ENCODE data around the gene ENTR1.
A peak's percentile ranks its signal among the peaks of the same experiment; 100 is the strongest.

ENTR1 gene

DNA sequence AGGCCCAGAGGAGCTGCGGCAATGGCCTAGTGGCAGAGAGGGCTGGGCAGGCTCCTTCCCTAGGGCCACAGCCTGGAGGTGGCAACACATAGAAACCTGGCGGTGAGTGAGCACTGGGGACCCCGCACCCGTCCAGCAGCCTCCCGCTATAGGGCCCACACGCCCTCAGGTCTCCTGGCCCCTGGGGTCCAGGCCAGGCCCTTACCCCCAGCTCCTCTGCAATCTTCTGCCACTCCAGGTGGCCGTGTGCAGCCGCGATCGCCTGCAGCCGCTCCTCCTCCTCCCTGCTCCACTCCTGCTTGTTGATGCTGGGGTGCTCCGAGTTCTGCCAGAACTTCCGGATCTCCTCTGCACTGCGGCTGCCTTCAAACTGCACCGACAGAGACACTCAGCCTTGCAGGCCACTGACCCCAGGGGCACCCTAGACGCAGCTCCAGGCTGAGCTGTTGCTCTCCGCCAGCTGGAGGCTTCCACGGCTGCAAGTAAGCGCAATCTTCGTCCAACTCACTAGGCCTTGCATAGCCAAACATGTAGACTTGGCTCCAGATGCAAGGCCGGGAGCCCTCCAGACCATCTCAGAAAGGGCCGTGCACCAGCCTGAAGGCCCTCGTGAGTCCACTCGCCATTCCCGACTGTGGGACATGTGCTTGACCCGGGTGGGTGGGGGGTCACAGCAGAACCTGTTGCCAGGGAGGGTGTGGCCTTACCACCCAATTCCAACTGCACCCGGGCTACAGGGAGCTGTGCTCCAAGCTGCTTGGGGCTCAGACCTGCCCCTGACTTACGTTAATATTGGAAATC lies 18.5 kb downstream of the ENTR1 start:
- no peaks in the 10 kb centered on the region for H3K9me3 Mint-ChIP-seq
- peaks cover 46 to 74% of the 10 kb centered on the region in 2 donors for H3K36me3 Mint-ChIP-seq
- DNase-seq: no peak
- no peak overlapping the region for H3K27ac Mint-ChIP-seq
- no peaks in the 10 kb centered on the region for H3K27me3 Mint-ChIP-seq
- ATAC-seq (replicated peaks): no peak
- peaks cover 2 to 3% of the 10 kb centered on the region in 2 donors for H3K4me1 Mint-ChIP-seq
- no peak overlapping the region for H3K4me3 Mint-ChIP-seq

DNA sequence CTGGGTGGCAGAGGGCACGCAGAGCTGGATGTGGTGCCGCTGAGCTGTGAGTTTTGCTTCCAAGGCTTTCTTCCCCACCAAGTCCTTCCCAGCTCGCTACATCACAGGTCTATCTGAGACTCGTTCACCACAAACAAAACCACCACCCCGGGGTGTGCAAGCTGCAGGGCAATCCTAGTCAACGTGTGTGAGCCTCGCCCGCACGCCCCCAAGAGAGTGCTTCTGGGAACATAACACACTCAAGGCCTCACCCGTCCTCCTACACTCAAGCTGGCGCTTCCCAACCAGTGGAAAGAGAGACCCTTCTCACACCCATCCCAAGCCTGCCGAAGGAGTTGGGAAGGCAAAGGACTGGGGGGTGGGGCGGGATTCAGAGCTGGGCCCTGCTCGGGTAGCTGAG lies 21.0 kb downstream of the ENTR1 start:
- Mint-ChIP-seq H3K36me3 (peaks cover 54 to 73% of the 10 kb centered on the region in 2 donors), H3K4me3 (no peak overlapping the region), H3K27me3 (no peaks in the 10 kb centered on the region), H3K27ac (no peak overlapping the region), H3K4me1 (peaks cover 0 to 1% of the 10 kb centered on the region in 2 donors), H3K9me3 (no peaks in the 10 kb centered on the region)
- DNase-seq (no peak), ATAC-seq (replicated peaks) (no peak)

DNA sequence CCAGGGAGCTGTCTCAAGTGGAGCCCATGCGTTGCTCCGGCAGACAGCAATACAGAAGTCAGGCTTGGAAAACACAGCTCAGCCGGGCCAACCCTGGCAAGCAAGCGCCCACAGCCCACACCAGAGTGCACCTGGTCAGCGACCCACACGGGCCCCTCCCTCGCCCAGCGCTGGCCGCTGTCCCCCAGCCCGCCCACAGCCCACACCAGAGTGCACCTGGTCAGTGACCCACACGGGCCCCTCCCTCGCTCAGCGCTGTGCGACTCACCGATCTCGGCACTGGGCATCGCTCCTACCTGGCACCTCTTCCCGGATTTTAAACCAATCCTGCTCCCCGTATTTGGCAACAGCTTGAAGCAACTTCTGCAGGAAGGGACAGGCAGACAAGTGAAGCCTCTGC lies 23.2 kb downstream of the ENTR1 start:
- no peaks in the 10 kb centered on the region for H3K27me3 Mint-ChIP-seq
- H3K4me3 Mint-ChIP-seq: no peak overlapping the region
- H3K4me1 Mint-ChIP-seq: peaks cover 0 to 1% of the 10 kb centered on the region in 2 donors
- H3K36me3 Mint-ChIP-seq: peaks cover 66 to 80% of the 10 kb centered on the region in 2 donors
- H3K27ac Mint-ChIP-seq: no peak overlapping the region
- ATAC-seq (replicated peaks) (no peak), DNase-seq (no peak)
- H3K9me3 Mint-ChIP-seq: no peaks in the 10 kb centered on the region

DNA sequence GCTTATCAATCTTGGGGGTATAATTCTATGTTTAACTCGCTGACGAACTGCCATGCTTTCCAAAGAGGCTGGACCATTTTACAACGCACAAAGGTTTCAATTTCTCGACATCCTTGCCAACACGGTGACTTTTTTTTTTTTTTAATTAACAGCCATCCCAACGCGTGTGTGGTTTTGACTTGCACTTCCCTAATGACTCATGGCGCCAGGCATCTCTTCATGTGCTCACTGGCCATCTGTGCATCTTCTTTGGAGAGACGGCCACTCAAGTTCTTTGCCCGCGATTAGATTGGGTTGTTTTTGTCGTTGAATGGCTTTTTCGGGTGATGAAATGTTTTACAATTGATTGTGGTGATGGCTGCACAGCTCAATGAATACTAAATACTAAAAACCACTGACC lies 24.4 kb downstream of the ENTR1 start:
- ATAC-seq (replicated peaks) (no peak), DNase-seq (no peak)
- no peaks in the 10 kb centered on the region for H3K27me3 Mint-ChIP-seq
- H3K9me3 Mint-ChIP-seq: no peaks in the 10 kb centered on the region
- H3K36me3 Mint-ChIP-seq: peaks cover 63 to 73% of the 10 kb centered on the region in 2 donors
- peaks cover 0 to 1% of the 10 kb centered on the region in 2 donors for H3K4me1 Mint-ChIP-seq
- H3K27ac Mint-ChIP-seq: no peak overlapping the region
- H3K4me3 Mint-ChIP-seq: no peak overlapping the region

DNA sequence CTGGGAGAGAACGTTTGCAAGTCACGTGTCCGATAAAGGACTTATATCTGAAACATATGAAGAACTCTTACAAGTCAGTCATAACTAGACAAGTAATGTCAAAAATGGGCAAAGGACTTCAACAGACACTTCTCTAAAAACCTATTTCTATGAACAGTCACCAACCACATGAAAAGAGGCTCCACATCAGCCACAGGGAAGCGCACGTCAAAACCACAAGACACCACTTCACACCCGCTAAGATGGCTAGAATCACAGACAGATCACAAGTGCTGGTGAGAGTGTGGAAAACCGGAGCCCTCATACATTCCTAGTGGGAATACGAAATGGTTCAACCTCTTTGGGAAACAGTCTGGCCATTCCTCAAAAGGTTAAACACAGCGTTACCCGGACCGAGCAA lies 25.4 kb downstream of the ENTR1 start:
- Mint-ChIP-seq H3K4me3 (no peak overlapping the region), H3K27ac (no peak overlapping the region), H3K4me1 (peaks cover 0 to 1% of the 10 kb centered on the region in 2 donors), H3K27me3 (no peaks in the 10 kb centered on the region), H3K9me3 (no peaks in the 10 kb centered on the region), H3K36me3 (peaks cover 60 to 69% of the 10 kb centered on the region in 2 donors)
- DNase-seq: no peak
- no peak for ATAC-seq (replicated peaks)

DNA sequence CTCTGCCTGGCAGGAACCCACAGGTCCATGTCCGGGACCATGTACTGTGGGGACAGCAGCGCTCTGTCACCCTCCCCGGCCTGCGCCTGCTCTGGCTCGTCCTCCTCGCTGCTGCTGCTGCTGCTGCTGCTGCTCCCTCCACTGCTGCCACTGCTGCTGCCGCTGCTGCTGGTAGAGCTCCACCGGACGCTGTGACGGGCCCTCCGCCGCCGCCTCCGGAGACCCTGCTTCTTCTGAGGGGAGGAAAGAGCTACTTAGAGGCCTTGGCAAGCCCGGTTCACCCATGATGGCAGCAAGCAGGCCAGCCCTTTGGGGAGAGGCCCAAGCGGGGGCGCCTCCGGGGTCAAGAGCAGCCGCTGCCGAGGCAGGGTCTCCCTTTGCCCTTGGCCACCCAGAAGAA lies 27.0 kb downstream of the ENTR1 start:
- no peak overlapping the region for H3K4me3 Mint-ChIP-seq
- ATAC-seq (replicated peaks) (no peak), DNase-seq (no peak)
- peaks cover 46 to 56% of the 10 kb centered on the region in 2 donors for H3K36me3 Mint-ChIP-seq
- peak overlapping the region; percentile 75 for H3K27ac Mint-ChIP-seq
- H3K9me3 Mint-ChIP-seq: no peaks in the 10 kb centered on the region
- peaks cover 0 to 1% of the 10 kb centered on the region in 2 donors for H3K4me1 Mint-ChIP-seq
- H3K27me3 Mint-ChIP-seq: no peaks in the 10 kb centered on the region

DNA sequence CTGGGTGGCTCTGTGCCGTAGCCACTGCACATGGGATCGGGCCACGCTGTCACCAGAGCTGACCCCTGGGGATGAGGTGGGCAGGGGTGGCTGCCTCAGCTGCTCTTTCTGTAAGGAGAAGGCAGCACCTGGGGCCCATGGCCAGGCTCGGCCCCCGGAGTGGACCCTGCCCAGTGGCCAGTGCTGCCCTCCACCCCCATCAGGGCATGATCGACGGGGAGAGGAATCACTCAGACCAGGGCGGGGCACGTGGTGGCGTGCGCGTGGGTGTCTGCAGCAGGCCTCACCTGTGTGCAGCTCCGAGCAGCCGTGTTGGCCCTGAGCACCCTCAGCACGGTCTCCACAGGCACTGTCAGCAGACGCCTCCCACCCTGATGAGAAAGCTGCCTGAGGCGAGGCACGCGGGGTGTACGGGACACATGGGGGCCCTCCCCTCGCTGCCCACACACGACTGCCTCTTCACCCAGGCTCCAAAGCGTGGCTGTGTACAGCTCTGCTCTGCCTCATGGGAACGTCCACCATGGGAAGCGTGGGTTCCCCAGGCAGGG lies 28.4 kb downstream of the ENTR1 start:
- H3K36me3 Mint-ChIP-seq: peaks cover 41 to 53% of the 10 kb centered on the region in 2 donors
- no peaks in the 10 kb centered on the region for H3K27me3 Mint-ChIP-seq
- ATAC-seq (replicated peaks) (no peak), DNase-seq (no peak)
- H3K27ac Mint-ChIP-seq: no peak overlapping the region
- H3K4me1 Mint-ChIP-seq: peaks cover 0 to 5% of the 10 kb centered on the region in 2 donors
- H3K4me3 Mint-ChIP-seq: no peak overlapping the region
- H3K9me3 Mint-ChIP-seq: no peaks in the 10 kb centered on the region

DNA sequence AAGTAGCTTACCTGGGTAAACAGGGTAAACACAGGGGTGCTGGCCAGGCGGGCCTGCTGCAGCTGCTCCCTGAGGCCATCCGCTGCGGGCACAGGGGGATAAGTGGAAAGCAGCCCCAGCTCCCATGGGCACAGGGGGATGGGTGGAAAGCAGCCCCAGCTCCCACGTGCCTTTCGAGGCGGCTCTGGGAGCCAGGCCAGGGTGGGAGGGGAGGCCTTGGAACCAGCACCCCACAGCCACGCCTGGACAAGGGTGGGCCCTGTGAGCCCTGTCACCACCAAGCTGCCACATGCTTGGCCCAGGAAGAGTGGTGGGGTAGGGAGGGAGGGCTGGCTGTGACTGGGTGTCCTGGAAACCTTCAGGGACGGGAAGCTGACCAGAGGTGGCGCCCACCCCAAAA lies 29.1 kb downstream of the ENTR1 start:
- DNase-seq (no peak), ATAC-seq (replicated peaks) (no peak)
- H3K27me3 Mint-ChIP-seq: no peaks in the 10 kb centered on the region
- H3K27ac Mint-ChIP-seq: no peak overlapping the region
- peaks cover 0 to 8% of the 10 kb centered on the region in 2 donors for H3K4me1 Mint-ChIP-seq
- no peaks in the 10 kb centered on the region for H3K9me3 Mint-ChIP-seq
- peaks cover 42 to 54% of the 10 kb centered on the region in 2 donors for H3K36me3 Mint-ChIP-seq
- no peak overlapping the region for H3K4me3 Mint-ChIP-seq

DNA sequence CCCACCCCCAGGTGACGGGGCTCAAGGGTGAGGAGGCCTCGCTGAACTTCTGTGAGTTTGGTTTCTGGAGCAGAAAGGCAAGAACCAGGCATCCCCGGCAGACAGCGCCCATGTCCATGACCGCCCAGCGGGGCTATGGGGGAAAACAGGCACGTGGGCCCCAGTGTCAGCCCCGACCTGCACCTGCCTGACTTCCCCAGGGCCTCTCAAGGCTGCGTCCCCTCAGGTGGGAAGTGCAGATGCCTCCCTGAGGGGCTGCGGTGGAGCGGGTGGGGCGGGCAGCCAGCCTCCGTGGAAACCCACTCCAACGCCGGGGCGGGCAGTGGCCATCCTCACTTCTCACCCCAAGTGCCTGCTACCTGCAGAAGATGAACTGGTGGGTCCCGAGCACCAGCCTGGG lies 30.0 kb downstream of the ENTR1 start:
- H3K9me3 Mint-ChIP-seq: no peaks in the 10 kb centered on the region
- H3K27ac Mint-ChIP-seq: no peak overlapping the region
- H3K4me3 Mint-ChIP-seq: no peak overlapping the region
- no peaks in the 10 kb centered on the region for H3K27me3 Mint-ChIP-seq
- DNase-seq: no peak
- H3K4me1 Mint-ChIP-seq: peaks cover 0 to 8% of the 10 kb centered on the region in 2 donors
- ATAC-seq (replicated peaks): no peak
- peaks cover 39 to 54% of the 10 kb centered on the region in 2 donors for H3K36me3 Mint-ChIP-seq

DNA sequence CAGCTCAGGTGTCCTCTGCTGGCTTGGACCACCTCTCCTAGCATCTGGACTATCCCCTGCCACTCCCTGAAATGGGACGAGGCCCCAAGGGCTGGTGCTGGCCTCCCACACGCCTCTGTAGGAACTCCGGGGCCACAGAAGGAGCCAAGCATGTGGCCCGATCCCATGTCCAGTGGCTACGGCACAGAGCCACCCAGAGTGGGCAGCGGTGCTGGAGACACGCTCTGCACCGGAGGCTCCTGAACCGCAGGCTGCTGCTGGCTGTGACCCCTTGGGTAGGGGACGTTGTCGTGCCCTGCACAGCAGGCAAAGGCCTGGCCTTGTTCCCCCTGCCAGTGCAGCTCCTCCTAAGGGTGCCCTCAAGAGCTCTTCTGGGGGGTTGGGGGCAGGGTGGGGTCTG lies 30.5 kb downstream of the ENTR1 start:
- Mint-ChIP-seq H3K27me3 (no peaks in the 10 kb centered on the region), H3K36me3 (peaks cover 39 to 51% of the 10 kb centered on the region in 2 donors), H3K4me1 (peaks cover 0 to 8% of the 10 kb centered on the region in 2 donors), H3K4me3 (no peak overlapping the region), H3K9me3 (no peaks in the 10 kb centered on the region), H3K27ac (peak overlapping the region; percentile 3)
- DNase-seq: no peak
- no peak for ATAC-seq (replicated peaks)

DNA sequence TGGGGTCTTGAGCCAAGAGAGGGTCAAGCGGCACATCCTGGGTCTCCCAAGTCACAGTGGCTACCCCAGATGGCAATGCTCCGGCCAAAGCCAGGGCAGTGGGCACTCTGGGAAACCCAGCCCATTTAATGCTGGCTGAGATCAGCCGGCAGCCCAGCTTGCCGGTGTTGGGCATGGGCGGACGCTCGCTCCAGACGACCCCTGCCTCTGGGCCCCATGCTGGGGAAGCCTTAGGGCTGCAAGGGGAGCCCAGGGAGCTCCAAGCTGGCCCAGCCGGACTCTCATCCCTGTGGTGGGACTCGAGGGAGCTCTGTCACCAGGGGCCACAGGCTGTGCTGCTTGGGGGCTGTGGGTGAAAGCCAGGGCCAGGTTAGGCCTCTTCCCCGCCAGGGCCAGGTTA lies 31.0 kb downstream of the ENTR1 start:
- ATAC-seq (replicated peaks) (no peak), DNase-seq (no peak)
- H3K4me1 Mint-ChIP-seq: peaks cover 0 to 8% of the 10 kb centered on the region in 2 donors
- peak overlapping the region; percentile 3 for H3K27ac Mint-ChIP-seq
- H3K9me3 Mint-ChIP-seq: no peaks in the 10 kb centered on the region
- no peak overlapping the region for H3K4me3 Mint-ChIP-seq
- no peaks in the 10 kb centered on the region for H3K27me3 Mint-ChIP-seq
- peaks cover 37 to 51% of the 10 kb centered on the region in 2 donors for H3K36me3 Mint-ChIP-seq

DNA sequence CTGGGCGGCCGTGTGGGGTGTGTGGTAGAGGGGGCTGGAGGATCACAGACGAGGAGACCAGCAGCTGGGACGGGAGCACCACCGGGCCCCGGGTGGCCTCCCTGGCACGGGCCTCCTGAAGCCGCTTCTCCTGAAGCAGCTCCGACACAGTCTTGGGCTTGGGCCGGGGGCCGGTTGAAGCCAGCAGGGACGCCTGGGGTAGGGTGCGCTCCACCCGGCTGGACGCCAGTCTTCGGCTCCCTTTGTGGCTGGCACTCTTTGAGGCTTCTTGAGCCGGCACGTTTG lies 31.5 kb downstream of the ENTR1 start:
- Mint-ChIP-seq H3K27me3 (no peaks in the 10 kb centered on the region), H3K27ac (no peak overlapping the region), H3K4me1 (peaks cover 0 to 9% of the 10 kb centered on the region in 2 donors), H3K4me3 (no peak overlapping the region), H3K9me3 (no peaks in the 10 kb centered on the region), H3K36me3 (peaks cover 34 to 49% of the 10 kb centered on the region in 2 donors)
- DNase-seq (no peak), ATAC-seq (replicated peaks) (no peak)

DNA sequence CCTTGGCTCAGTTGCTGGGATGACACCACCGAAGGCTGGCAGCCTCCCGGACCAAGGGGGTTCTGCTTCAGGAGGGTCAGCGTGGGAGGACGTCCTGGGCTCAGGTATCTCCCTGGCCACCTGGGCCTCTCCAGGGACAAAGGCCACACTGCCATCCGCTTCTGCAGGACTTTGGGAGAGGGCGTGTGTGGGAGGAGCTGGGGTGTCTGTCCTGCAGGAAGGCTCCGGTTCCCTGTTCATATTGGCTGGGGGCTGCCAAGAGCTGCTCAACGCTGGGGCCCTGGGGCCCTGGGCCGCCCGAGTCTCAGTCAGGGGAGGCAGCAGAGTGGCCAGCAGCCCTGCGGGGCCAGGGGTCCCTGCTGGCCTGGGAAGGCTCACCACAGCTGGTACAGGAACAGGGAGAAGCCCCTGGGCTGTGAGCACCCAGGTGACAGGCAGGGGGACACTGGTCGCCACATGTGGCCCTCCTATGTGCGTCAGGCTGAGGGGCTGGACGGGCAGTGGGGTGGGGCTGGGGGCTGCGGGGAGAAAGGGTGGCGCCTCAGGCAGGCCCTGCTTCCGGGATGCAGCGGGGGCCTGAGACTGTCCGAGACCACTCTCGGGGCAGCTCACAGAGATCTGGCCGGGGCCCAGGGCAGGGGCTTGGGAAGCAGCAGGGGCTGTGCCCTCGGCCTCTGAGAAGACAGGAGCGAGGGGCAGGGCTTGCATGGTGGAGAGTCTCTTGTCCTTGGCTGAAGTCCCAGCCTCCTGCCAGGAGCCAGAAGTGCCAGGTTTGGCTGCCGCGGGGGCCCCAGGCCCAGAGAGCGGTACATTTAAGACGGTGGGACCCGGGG lies 32.0 kb downstream of the ENTR1 start:
- Mint-ChIP-seq H3K9me3 (no peaks in the 10 kb centered on the region), H3K4me1 (peaks cover 0 to 15% of the 10 kb centered on the region in 2 donors), H3K27ac (no peak overlapping the region), H3K27me3 (no peaks in the 10 kb centered on the region), H3K36me3 (peaks cover 29 to 44% of the 10 kb centered on the region in 2 donors), H3K4me3 (no peak overlapping the region)
- DNase-seq (no peak), ATAC-seq (replicated peaks) (no peak)

DNA sequence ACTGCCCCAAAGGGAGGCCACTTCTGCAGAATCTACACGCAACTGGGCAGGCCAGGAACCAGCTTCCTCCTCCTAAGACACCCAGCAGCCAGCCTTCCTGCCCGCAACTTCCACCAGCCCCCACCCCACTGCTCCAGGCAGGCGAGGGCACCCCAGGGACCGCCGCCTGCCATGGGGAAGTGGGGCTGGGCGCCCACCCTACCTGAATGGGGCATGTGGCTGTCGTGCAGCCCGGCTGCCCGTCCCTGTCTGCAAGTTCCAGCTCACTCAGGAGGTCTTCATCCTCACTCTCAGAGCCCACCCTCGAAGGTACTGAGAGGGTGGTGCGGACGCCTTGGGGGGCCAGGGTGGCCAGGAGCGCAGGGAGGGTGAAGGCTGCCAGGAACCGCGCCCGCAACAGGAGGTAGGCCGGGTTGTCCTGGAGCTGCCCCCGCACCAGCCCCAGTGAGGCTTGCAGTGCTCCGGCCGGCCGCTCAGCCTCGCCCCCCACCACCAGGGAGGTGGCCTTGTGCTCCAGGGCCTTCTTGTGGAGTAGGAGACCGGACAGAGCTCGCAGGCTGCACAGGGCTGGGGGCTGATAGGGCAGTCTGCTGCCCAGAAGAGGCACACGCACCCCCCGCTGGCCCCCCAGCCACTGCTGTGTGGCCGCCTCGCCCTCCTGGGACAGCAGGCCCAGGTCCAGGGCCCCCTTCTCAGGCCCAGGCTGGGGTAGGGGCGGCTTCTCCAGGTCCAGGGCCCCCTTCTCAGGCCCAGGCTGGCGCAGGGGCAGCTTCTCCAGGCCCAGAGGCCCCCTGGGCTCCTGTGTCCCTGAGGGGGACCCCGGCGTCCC lies 32.9 kb downstream of the ENTR1 start:
- H3K27me3 Mint-ChIP-seq: no peaks in the 10 kb centered on the region
- ATAC-seq (replicated peaks): no peak
- no peak for DNase-seq
- H3K36me3 Mint-ChIP-seq: peaks cover 27 to 43% of the 10 kb centered on the region in 2 donors
- H3K27ac Mint-ChIP-seq: no peak overlapping the region
- peak overlapping the region in 1 of 2 donors; percentile 11 for H3K4me3 Mint-ChIP-seq
- H3K9me3 Mint-ChIP-seq: no peaks in the 10 kb centered on the region
- H3K4me1 Mint-ChIP-seq: peaks cover 5 to 23% of the 10 kb centered on the region in 2 donors
